OCI-LY3 (cell line): ENCODE data around the gene PRPSAP1.
"Not testable (repeated sequence)": the region's sequence is repeated elsewhere in the genome, so short reads cannot be mapped to it uniquely, and the experiment has no call there.

ENCODE experiments used
- H2AFZ ChIP-seq: fragments of 200-600, 300-600 bp; shearing (Covaris generic); 2 replicates; pipeline ENCODE4 v1.6.0; 2014; ENCODE audit warnings: antibody characterized with exemption, low read depth, low read length
- H3K27ac ChIP-seq: fragments of 200-600, 300-600 bp; sonication (generic); 2 replicates; pipeline ENCODE4 v1.5.1; 2014; ENCODE audit warnings: mild to moderate bottlenecking, low read length, moderate library complexity, mixed read lengths
- H3K27me3 ChIP-seq: fragments of 200-600, 300-600 bp; sonication (generic); 2 replicates; pipeline ENCODE4 v1.6.1; 2014; ENCODE audit warnings: low read depth, low read length, mixed read lengths
- H3K36me3 ChIP-seq: fragments of 200-600, 300-600 bp; sonication (generic); replicated peaks from 2 replicates; pipeline ENCODE3; 2014; ENCODE audit warnings: low read depth, low read length, mixed read lengths
- H3K4me1 ChIP-seq: fragments of 300-600, 200-600 bp; sonication (generic); 2 replicates; pipeline ENCODE4 v1.6.1; 2014; ENCODE audit warnings: low read length, mixed read lengths
- H3K4me2 ChIP-seq: fragments of 200-600, 300-600 bp; sonication (generic); 2 replicates; pipeline ENCODE4 v1.6.1; 2014; ENCODE audit warnings: low read length, mixed read lengths
- H3K4me3 ChIP-seq: fragments of 300-600, 200-600 bp; sonication (generic); 2 replicates; pipeline ENCODE4 v1.5.1; 2014; ENCODE audit warnings: antibody characterized with exemption, mild to moderate bottlenecking, low read length, moderate library complexity
- H3K79me2 ChIP-seq: fragments of 300-600, 200-600 bp; shearing (Covaris generic); 2 replicates; pipeline ENCODE4 v1.6.1; 2014; ENCODE audit warnings: mild to moderate bottlenecking, low read length, mixed read lengths
- H3K9ac ChIP-seq: fragments of 300-600, 200-600 bp; shearing (Covaris generic); 2 replicates; pipeline ENCODE4 v1.6.0; 2014; ENCODE audit warnings: mild to moderate bottlenecking, low read length, moderate library complexity
- H3K9me3 ChIP-seq: fragments of 200-600, 300-600 bp; shearing (Covaris generic); 2 replicates; pipeline ENCODE4 v1.6.1; 2014; ENCODE audit warnings: low read length, mixed read lengths; ENCODE audit not compliant: insufficient read depth
- H4K20me1 ChIP-seq: fragments of 200-600, 300-600 bp; sonication (generic); 2 replicates; pipeline ENCODE4 v1.6.1; 2016; ENCODE audit warnings: low read length, mixed read lengths; ENCODE audit not compliant: insufficient read depth
- EZH2phosphoT487 ChIP-seq: fragments of 200-600 bp; shearing (Covaris generic); IDR thresholded peaks from 2 replicates; pipeline ENCODE4 v1.6.1; 2018; ENCODE audit warnings: antibody characterized with exemption, mixed run types, low read depth
- TF ChIP-seq, protein P1 (sequence below): fragments of 200-600, 300-600 bp; sonication (generic); IDR thresholded peaks from 2 replicates; pipeline ENCODE4 v1.5.1; 2014; ENCODE audit warnings: antibody characterized with exemption, low read length, low read depth

Gene PRPSAP1

DNA sequence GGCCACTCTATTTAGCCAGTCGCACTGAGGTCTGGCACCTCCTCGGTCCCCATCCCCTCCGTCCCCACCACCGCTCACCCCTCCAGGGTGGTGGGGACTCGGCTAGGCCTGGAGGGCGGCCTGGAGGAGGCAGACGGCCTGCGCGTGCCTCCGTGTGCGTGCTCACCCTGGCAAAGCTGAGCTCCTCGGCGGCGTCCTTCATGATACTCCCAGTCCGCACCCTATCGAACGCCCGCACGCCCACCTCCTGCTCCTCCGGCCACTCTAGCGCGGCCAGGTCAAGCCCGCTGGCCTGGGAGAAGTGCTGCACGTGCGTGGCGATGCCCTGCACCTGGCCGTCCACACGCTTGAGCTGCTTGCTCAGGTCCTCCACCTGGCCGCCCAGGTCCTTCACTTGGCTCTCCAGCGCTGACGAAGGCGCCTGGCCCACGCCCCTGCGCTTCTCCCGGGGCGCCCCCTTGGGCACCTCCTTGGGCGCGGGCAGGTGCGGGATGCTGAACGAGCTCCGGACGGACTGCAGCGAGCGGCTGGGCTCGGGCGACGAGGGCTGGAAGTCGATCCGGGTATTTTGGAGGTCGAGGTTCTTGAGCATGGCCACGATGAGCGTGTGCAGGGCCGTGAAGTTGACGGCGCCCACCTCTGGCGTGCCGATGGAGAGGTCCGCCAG is 46.3 kb downstream of the PRPSAP1 start:
- no peaks in the 10 kb centered on the region for H3K79me2 ChIP-seq
- no peak overlapping the region for H3K27ac ChIP-seq
- no peak for TF ChIP-seq EZH2phosphoT487
- TF ChIP-seq, protein P1, sequence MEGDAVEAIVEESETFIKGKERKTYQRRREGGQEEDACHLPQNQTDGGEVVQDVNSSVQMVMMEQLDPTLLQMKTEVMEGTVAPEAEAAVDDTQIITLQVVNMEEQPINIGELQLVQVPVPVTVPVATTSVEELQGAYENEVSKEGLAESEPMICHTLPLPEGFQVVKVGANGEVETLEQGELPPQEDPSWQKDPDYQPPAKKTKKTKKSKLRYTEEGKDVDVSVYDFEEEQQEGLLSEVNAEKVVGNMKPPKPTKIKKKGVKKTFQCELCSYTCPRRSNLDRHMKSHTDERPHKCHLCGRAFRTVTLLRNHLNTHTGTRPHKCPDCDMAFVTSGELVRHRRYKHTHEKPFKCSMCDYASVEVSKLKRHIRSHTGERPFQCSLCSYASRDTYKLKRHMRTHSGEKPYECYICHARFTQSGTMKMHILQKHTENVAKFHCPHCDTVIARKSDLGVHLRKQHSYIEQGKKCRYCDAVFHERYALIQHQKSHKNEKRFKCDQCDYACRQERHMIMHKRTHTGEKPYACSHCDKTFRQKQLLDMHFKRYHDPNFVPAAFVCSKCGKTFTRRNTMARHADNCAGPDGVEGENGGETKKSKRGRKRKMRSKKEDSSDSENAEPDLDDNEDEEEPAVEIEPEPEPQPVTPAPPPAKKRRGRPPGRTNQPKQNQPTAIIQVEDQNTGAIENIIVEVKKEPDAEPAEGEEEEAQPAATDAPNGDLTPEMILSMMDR, result no peak
- H3K4me3 ChIP-seq, result no peak overlapping the region
- H4K20me1 ChIP-seq, result no peaks in the 10 kb centered on the region
- H2AFZ ChIP-seq, result no peak overlapping the region
- H3K4me2 ChIP-seq, result no peak overlapping the region
- no peak overlapping the region for H3K9ac ChIP-seq
- H3K36me3 ChIP-seq, result no peaks in the 10 kb centered on the region
- H3K4me1 ChIP-seq, result no peaks in the 10 kb centered on the region
- H3K27me3 ChIP-seq, result no peaks in the 10 kb centered on the region
- no peaks in the 10 kb centered on the region for H3K9me3 ChIP-seq

DNA sequence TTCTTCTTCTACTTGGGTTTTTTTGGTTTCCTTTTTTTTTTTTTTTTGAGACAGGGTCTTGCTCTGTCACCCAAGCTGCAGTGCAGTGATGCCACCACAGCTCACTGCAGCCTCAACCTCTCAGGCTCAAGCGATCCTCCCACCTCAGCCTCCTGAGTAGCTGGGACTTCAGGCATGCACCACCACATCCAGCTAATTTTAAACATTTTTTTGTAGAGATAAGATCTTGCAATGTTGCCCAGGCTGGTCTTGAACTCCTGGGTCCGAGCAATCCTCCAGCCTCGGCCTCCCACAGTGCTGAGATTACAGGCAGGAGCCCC is 48.6 kb downstream of the PRPSAP1 start:
- H3K27ac ChIP-seq, H3K36me3 ChIP-seq, H3K9me3 ChIP-seq, H3K4me1 ChIP-seq, H4K20me1 ChIP-seq, H3K9ac ChIP-seq, H2AFZ ChIP-seq, H3K79me2 ChIP-seq, H3K27me3 ChIP-seq, H3K4me2 ChIP-seq, H3K4me3 ChIP-seq: not testable (repeated sequence)

DNA sequence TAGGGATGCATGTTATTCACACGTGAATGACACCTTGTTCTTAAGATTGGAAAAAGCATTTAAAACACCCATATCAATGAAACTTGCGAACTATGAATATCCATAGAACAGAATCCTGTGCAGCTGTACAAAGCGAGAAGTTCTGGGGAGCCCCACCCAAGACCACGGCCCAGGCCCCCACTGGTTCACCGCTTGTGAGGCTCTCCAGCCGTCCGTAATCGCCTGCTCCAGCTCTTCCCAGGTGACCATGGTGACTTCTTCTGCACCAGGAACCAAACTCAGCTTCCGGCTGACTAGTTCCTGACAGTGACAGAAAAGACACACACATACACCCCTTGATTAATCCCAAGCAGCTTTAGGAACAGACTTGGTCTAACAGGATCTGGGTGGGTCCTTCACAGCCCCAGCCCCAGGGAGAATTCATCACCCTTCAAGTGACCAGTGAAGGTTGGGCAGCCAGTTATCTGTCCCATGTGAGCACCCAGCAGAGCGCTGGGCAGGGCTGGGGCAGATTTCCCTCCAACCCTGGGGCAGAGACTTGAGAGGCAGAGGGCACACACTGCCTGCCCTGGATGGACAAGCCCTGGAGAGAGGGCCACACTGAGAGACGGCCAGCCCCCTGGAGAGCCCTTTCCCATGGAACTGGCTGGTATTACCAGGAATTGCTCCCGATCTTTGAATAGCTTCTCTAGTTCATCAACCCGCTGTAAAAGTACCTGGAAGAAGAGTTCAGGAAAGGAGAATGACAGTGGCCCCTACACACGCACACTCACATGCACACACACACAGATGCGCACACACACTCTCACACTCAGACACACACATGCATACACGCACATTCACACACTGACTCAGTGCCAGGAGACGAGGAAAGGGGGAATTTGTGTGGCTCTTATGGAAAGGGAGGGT is 49.2 kb downstream of the PRPSAP1 start:
- no peak overlapping the region for H3K9ac ChIP-seq
- H3K4me3 ChIP-seq, result no peak overlapping the region
- no peaks in the 10 kb centered on the region for H3K9me3 ChIP-seq
- H3K4me2 ChIP-seq, result no peak overlapping the region
- no peaks in the 10 kb centered on the region for H4K20me1 ChIP-seq
- H3K27ac ChIP-seq, result no peak overlapping the region
- H2AFZ ChIP-seq, result no peak overlapping the region
- no peaks in the 10 kb centered on the region for H3K36me3 ChIP-seq
- H3K4me1 ChIP-seq, result no peaks in the 10 kb centered on the region
- no peak for TF ChIP-seq EZH2phosphoT487
- TF ChIP-seq, protein P1, result no peak
- no peaks in the 10 kb centered on the region for H3K27me3 ChIP-seq
- H3K79me2 ChIP-seq, result no peaks in the 10 kb centered on the region

DNA sequence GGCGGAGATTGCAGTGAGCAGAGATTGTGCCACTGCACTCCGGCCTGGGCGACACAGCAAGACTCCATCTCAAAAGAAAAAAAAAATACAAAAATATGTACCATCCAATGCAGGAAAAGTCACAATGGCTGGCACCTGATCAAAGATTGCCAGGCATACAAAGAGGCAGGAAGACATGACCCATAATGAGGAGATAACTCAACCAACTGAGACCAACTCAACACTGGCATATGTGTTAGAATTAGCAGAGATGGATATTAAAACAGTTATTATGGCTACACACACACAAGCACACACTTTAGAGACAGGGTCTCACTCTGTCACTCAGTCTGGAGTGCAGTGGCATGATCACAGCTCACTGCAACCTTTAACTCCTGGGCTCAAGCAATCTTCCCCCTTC is 56.3 kb downstream of the PRPSAP1 start:
- H3K9me3 ChIP-seq, result no peaks in the 10 kb centered on the region
- TF ChIP-seq, protein P1, result no peak
- no peak for TF ChIP-seq EZH2phosphoT487
- no peaks in the 10 kb centered on the region for H3K79me2 ChIP-seq
- H3K4me3 ChIP-seq, result no peak overlapping the region
- H3K9ac ChIP-seq, result no peak overlapping the region
- H4K20me1 ChIP-seq, result no peaks in the 10 kb centered on the region
- no peaks in the 10 kb centered on the region for H3K27me3 ChIP-seq
- no peak overlapping the region for H3K4me2 ChIP-seq
- no peak overlapping the region for H3K27ac ChIP-seq
- no peaks in the 10 kb centered on the region for H3K36me3 ChIP-seq
- no peak overlapping the region for H2AFZ ChIP-seq
- no peaks in the 10 kb centered on the region for H3K4me1 ChIP-seq
